Kidney tubule cell (primary cell): ENCODE measurements around the gene CAPZA2.
"Not testable (repeated sequence)": the region's sequence is repeated elsewhere in the genome, so short reads cannot be mapped to it uniquely, and the experiment has no call there.

ENCODE experiments used
- DNase-seq: peaks from one replicate; pipeline ENCODE4 v3.0.0-alpha.2; 2018; ENCODE audit warnings: low spot score

CAPZA2 gene

DNA sequence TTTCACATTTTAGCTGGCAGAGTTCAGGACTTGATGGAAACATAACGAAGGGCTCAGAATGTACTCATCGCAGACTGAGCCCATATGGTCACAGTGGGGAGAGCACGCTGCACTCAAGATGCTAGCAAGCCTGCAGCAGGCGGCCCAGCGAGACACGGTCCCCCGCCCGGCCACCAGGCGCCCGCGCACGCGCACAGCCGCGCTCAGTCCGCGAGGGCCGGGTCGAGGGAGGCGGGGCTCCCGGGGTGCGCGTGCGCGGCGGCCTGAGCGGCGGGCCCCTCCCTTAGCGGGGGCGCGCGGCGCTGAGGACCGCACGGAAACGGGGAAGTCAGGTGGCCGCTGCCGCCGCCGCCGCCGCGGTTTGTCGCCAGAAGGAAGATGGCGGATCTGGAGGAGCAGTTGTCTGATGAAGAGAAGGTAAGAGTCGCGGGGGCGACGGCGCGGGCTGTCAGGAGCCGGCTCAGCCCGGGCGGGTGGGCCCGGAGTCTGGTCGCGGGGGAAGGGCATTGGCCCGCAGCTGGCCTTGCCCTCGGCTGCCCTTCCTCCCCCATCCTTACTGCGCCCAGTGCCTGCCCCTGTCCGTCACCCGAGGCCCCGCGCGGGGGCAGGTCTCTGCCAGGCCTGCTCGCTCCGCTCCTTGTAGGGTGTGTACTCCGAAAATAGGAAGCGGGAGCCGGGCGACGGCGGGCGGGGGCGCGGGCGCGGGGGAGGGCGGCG, at the start of gene CAPZA2:
Gene CAPZA2 (plus strand): TSS at position 354 of the 717 bp plus-strand sequence. CDS start 25 bp downstream, at position 379.
- DNase-seq, result peak; percentile 95

DNA sequence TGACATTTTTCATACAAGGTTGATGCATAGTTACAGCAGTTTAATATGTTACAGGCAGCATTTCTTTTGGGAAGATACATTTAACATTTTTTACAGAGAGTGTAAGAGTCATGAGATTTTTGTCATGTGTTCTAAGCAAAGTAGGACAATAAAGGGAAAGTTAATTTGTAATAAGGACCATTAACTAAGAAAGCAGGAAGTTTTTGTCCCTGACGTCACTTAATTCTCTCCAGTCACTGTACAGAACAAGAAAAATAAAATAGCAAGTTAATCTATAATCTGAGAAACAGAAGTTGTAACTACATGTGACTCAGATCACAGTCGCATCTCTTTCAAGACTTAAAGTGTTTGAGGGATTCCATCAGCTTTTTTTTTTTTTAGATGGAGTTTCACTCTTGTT, 49.5 kb upstream of the CAPZA2 start:
- DNase-seq, result peak; percentile 96

DNA sequence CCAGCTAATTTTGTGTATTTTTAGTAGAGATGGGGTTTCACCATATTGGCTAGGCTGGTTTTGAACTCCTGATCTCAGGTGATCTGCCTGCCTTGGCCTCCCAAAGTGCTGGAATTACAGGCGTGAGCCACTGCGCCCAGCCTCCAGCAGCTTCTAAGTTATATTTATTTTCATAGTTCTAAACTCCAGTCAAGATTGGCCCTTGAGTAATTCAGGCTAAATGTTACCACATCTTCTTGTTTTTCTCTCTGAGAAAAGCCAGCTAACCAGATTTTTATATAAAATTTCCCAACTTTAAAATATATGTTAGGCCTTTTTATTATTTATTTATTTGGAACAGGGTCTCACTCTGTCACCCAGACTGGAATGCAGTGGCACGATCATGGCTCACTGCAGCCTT, 49.0 kb upstream of the CAPZA2 start:
- DNase-seq, result not testable (repeated sequence)

DNA sequence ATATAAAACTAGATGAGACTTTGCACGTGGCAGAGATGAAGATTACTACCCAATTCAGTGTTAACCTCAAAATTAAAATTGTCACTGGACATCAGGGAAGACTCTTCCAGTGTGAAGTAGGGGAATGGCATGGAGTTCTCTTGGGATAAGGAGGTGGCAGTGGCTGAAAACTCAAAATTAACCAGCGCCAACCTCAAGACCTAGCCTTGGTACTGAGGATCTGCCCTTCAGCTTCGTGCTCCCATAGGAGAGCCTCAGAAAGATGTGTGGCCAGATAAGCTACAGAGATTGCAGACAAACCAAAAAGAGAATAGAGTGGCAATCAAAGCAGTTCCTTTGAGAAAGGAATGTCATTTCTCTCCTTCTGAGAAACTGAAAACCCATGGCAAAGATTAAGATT, 47.3 kb upstream of the CAPZA2 start:
- DNase-seq, result no peak

DNA sequence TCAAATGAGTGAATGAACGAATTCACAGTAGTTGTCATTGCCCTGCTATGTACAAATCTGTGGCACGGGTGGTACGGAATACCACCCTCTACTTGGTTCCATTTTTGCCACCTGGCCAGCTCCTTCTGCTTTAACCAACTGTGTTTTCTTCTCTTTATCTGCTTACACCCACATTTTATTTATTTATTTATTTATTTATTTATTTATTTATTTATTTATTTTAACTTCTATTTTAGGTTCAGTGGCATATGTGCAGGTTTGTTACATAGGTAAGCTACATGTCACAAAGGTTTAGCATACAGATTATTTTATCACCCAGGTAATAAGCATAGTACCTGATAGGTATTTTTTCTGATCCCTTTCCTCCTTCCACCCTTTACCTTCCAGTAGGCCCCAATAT, 42.2 kb upstream of the CAPZA2 start:
- DNase-seq, result no peak

DNA sequence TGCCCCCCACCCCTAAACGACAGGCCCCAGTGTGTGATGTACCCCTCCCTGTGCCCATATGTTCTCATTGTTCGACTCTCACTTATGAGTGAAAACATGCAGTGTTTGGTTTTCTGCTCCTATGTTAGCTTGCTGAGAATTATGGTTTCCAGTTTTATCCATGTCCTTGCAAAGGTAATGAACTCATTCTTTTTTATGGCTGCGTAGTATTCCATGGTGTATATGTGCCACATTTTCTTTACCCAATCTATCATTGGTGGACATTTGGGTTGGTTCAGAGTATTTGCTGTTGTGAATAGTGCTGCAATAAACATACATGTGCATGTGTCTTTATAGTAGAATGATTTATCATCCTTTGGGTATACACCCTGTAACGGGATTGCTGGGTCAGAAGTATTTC, 40.7 kb upstream of the CAPZA2 start:
- not testable (repeated sequence) for DNase-seq

DNA sequence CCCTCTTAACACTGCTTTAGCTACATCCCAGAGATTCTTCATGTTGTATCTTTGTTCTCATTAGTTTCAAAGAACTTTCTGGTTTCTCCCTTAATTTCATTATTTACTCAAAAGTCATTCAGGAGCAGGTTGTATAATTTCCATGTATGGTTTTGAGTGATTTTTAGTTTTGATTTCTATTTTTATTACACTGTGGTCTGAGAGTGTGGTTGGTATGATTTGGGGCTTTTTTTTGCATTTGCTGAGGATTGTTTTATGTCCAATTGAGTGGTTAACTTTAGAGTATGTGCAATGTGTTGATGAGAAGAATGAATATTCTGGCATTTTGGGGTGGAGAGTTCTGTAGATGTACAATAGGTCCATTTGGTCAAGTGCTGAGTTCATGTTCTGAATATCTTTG, 37.9 kb upstream of the CAPZA2 start:
- no peak for DNase-seq

DNA sequence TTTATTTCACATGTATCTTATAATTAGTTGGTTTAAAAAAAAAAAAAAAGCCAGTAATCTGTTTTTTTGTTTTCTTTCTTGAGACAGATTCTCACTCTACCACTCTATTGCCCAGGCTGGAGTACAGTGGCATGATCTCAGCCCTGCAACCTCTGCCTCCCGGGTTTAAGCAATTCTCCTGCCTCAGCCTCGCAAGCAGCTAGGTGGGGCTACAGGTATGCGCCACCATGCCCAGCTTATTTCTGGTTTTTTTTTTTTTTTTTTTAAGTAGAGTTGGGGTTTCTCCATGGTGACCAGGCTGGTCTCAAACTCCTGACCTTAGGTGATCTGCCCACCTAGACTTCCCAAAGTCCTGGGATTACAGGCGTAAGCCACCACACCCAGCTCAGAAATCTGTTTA, 34.1 kb upstream of the CAPZA2 start:
- DNase-seq, result no peak

DNA sequence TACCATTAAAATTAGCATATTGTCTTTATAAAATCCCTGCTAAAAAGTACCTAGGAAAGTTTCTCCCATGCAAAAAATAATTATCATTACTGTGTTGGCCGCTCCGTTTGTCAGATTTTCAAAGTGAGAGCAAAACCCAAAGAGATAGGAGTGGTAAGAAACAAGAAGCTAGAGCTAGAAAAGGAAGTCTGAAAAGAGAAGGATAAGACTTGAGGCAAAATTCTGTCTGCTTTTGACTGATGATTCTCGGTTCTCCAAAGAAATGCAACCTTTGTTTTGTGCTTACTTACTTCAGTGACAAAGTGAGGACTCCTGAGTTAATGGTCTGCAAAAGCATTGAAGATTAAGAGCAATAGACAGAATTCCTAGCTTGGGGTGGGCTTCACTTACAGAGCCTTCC, 33.3 kb upstream of the CAPZA2 start:
- no peak for DNase-seq

DNA sequence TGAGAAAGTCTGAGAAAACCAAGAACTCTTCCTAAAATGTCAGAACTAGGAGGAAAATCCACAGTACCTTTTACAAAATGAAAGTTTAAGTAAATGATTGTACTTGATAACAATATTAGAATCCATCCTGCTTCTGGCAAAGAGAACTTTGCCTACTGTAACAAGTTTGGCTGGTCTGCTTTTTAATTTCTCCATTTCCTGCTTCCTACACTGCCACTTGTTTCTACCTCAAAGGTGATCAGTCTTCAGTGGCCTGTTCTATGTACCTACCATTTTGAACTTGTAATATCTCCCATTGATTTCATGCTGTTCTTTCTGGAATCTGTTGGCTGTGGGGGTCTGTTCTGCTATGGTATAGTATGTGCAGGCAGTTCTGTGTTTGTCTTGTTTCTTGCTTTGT, 32.9 kb upstream of the CAPZA2 start:
- no peak for DNase-seq

DNA sequence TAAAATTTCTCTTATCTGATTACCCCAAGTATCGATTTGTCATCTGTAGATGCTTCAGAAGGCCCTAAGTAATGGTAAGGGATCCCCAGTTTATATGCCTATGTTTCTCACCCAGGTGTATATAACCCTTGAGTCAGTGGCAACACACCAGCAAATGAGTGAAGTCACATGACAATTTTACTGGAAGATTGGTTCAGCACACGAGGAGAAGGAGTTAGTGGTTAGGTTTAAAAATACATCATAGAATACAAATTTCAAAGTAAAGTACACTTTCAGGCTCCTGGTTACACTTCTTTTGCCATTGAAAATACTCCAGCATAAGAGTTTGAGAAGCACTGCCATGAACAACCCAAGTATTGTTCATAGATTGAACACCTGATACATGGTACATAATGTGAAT, 29.7 kb upstream of the CAPZA2 start:
- no peak for DNase-seq

DNA sequence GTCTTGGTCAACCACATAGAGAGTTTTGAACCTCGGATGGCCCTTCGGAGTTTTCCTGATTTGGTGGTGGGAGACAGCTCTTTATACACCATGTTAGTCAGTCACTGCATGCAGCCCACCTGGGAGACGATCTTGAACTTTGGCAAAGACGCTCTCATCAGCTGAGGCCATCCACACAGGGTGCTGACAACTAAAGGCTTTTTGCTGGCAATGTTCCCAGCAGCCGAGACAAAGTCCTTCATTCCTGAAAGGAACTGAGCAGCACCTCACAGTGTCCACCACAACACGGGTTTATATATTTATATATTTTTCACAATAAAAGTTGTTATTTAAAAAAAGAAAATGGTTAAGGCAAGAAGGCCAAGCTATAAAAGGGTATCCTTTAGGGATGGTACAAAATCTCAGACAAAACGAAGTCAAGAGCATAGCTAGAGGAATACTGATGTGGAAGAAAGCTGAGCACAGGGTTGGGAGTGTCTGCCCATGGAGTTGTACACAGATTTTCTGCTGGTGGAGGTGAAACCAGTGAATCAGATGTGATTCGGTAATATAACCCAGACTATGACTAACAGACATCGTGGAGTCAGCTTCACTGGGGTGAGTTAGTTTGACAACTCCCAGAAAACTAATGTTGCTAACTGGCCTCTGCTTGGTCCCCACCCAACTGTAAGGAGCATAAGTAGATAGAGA, 27.4 kb upstream of the CAPZA2 start:
- peak; percentile 85 for DNase-seq

DNA sequence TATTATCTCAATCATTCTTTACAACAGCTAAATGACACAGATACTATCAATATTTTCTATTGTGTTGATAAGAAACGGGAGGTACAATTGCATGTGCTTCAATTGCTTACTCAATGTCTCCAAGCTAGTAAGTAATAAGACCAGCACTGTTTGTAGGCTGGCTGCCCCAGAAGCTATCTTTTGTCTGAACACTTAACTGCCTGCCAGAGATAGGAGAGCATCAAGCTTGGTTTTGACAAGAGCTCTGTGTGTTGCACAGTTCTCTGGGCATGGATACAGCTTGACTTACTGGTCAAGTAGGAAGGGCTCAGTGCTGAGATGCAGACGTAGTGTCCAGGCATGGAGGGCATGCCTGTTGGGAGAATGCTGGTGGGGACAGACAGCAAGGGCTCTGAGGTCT, 26.3 kb upstream of the CAPZA2 start:
- no peak for DNase-seq

DNA sequence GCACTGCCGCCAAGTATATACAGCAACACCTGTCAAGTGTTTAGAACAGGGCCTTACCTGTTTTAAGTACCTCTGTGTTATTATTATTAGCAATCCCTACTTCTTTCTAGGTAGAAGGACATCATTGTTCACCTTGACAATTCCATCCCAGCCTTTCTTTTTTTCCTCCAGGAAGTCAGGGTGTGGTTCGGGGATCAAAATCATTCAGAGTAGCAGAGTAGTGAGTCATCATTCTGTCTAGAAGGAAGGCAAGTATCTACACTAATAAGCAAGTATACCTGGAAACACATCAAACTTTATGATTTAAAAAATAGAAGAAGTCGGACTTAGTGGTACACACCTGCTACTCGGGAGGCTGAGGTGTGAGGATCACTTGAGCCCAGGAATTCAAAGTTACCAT, 25.5 kb upstream of the CAPZA2 start:
- peak; percentile 71 for DNase-seq

DNA sequence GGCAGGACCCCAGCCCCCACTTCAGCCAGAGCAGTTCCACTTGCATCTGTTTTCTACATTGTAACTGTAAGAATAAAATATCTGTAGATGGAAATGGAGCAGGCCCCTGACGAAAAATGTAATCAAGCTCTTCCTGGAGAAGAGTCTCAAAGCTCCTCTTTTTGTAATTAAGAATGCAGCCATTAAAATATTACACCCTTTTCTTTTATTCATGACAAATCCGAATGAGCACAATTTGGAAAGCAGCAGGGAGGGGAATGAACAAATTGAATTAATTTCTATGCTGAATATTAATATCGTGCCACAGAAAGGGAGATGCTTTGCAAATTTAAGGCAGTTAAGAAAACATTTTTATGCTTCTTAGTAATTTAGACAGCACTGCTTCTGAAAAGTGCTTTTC, 24.8 kb upstream of the CAPZA2 start:
- no peak for DNase-seq

DNA sequence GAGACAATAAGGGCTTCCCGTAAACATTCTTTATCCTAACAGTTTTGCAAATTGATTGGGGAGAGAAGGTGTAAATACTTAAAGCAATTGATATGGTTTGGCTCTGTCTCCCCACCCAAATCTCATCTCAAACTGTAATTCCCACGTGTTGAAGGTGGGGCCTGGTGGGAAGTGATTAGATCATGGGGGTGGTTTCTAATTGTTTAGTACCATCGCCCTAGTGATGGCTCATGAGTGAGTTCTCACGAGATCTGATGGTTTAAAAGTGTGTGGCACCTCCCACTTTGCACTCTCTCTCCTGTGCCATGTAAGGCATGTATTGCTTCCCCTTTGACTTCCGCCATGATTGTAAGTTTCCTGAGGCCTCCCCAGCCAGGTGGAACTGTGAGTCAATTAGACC, 22.1 kb upstream of the CAPZA2 start:
- no peak for DNase-seq

DNA sequence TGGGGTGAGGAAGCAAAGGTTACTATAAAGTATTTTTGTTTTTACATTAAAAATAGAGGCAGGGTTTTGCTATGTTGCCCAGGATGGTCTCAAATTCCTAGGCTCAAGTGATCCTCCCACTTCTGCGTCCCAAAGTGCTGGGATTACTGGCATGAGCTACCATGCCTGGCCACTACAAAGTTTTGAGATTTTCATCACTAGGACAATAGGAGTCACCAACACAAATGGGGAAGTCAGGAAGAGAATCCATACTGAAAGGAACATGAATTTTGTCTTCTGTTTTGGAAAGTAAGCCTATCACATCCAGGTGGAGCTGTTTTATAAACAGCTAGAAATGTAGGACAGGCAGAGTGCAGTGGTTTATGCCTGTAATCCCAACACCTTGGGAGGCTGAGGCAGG, 20.0 kb upstream of the CAPZA2 start:
- no peak for DNase-seq

DNA sequence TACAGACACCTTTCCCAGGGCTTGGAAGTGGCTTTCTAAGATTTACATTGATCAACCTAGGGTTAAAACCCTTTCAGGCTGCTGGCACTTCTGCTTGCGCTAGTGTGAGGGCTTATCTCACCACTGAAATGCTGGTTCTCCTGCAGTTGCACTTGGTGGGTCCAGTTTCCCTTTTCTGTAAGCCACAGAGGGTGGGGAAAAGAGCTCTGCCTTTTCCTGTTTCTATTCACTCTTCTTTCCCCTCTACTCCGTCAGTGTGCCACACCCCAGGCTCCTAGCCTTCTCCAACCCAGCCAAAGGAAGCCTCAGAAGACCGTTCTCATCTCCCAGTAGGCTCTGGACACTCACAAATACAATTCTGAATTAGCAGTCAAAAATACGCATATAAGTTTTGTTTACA, 19.0 kb upstream of the CAPZA2 start:
- no peak for DNase-seq

DNA sequence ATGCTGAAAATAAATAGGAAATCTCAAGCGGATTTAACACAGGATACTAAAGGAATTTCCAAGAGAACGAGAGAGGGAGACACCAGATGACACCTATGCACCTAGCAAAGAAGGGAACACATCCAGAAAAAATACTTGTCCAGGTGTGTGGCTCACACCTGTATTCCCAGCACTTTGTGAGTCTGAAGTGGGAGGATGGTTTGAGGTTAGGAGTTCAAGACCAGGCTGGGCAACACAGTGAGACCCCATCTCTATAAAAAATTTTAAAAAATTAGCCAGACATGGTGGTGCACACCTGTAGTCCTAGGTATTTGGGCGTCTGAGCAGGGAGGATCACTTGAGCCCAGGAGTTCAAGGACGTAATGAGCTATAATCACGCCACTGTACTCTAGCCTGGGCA, 11.2 kb upstream of the CAPZA2 start:
- DNase-seq, result no peak

DNA sequence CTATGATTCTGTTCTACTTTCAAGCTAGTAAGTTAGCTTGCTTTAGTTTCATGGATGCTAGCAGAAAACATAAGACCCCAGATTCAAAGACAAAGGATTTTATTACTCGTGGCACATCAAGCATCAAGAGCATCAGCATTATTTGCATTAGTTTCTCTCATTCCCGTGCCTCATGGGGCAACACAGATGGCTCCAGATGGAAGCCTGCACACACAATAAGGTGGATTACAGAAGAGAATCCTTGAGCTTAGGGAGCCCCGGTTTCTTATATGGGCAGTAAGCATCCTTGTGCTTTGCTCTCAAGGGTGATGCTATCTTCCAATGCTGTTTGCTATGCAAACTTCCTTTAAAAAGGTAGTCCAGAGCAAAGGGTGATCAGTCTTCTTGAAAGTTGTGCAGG, 10.7 kb upstream of the CAPZA2 start:
- no peak for DNase-seq

DNA sequence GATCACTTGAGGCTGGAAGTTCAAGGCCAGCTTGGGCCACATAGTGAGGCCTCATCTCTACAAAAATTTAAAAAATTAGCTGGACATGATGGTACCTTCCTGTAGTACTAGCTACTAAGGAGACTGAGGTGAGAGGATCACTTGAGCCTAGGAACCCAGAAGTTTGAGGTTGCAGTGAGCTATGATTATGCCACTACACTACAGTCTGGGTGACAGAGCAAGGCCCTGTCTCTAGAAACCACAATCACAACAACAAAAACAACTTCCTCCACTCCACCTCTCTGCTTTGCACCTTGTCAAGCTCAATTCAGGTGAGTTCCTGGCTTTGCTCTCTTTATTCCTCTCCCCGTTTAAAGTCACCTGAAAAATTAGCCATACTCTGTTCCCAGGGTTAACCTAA, 8.3 kb upstream of the CAPZA2 start:
- DNase-seq, result no peak

DNA sequence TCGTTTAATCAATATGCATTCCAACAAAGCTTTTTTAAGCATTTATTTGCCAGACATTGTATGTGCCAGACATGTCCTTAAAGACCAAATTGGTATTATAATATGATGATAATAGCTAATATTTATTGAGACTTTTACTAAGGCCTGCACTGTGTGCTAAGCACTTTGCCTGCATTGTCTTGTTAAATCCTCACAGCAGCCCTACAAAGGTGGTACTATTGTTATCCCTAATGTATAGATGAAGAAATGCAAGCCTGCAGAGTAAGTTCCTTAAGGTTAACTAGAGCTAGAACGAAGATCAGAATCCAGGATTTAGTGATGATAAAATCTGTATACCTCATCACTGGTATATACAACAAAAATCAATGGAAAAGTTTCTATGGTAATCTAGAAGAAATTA, 5.3 kb upstream of the CAPZA2 start:
- no peak for DNase-seq

DNA sequence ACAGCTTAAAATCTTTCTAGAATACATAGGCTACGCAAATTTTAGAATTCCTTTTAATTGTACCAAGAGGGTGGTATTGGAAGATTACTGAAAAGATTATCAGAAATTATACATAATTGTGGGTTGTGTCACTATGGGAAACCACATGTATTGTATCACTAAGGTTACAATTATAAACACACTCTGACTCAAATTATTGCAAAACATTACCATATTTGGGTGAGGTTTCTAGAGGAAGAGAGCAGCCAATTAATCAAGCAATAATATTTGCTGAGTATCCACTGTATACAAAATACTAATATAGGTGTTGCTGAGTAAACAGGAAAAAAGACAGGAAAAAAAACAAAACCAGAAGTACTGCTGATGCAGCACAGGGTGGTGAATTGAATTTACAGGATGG, 3.1 kb upstream of the CAPZA2 start:
- peak; percentile 63 for DNase-seq

DNA sequence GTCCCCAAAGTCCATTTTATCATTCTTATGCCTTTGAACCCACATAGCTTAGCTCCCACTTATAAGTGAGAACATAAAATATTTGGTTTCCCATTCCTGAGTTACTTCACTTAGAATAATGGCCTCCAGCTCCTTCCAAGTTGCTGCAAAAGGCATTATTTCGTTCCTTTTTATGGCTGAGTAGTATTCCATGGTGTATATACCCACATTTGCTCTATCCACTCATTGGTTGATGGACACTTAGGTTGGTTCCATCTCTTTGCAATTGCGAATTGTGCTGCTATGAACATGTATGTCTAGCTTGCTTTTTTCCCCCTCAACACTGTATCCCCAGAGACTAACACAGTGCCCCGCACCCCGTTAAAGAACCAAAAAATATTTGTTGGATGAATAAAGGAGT, 670 bp upstream of the CAPZA2 start:
- no peak for DNase-seq
